Activated CD8-positive, alpha-beta memory T cell treated with anti-CD3 and anti-CD28 coated beads, Interleukin-2, amount 50 U/mL, for 1 hour (primary cell): ENCODE measurements around the gene VMP1.
"Not testable (repeated sequence)": the region's sequence is repeated elsewhere in the genome, so short reads cannot be mapped to it uniquely, and the experiment has no call there.

Experiments
- DNase-seq: peaks from one replicate; pipeline ENCODE4 v3.0.0-alpha.2; 2020; ENCODE audit errors: extremely low read depth

VMP1 gene

DNA sequence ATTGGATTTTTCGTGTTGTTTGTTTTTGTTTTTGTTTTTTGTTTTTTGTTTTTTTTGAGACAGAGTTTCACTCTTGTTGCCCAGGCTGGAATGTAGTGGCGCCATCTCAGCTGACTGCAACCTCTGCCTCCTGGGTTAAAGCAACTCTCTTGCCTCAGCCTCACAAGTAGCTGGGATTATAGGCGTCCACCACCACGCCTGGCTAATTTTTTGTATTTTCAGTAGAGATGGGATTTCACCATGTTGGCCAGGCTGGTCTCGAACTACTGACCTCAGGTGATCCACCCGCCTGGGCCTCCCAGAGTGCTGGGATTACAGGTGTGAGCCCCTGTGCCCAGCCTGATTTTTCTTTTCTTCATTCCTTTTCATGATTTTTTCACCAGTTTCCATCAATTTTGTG is 73.1 kb downstream of the VMP1 start:
- DNase-seq, result not testable (repeated sequence)

DNA sequence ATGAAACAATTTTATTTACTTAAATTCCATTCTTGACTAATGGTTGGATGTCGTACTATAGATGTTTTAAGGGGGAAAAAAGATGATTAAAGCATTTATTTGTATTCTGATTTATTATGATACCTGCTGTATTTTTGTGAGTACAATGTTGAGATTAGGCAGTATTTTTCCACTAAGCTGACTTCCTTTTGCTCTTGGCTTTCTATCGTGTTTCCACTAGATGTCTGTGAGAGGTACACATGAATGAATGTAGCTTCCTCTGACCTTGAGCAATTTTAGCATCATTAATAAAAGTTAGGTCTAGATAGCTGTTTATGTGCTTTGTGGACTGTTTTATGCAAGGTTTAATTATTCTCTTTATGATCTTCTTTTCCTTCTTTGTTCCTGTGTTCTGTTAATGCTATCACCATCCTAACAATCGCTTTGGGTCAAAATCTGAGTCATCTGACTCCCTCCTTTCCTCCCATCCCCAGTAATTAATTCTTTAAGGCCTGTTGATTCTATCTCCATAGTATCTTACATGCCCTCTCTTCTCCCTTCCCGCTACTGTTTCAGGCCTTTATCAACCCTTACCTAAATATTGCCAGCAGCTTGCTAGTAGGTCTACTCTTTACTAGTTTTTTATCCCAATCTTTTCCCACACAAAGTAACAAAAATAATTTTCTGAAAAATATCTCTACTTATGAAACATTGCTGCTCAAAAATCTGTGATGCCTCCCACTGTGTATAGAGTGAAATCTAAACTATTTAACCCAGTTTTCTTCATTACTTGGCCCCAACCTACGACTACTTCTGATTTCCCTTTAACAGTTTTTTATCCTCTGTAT is 76.0 kb downstream of the VMP1 start:
- DNase-seq, result no peak

GRCh38 chr17:59785091-59785799 is 77.8 kb downstream of the VMP1 start:
- DNase-seq, result no peak

- DNase-seq, result no peak
These were observed 78.7 kb downstream of the VMP1 start for GRCh38 chr17:59786213-59786535.

- DNase-seq, result peak; percentile 69
These were observed 79.3 kb downstream of the VMP1 start for GRCh38 chr17:59786536-59787319.

DNA sequence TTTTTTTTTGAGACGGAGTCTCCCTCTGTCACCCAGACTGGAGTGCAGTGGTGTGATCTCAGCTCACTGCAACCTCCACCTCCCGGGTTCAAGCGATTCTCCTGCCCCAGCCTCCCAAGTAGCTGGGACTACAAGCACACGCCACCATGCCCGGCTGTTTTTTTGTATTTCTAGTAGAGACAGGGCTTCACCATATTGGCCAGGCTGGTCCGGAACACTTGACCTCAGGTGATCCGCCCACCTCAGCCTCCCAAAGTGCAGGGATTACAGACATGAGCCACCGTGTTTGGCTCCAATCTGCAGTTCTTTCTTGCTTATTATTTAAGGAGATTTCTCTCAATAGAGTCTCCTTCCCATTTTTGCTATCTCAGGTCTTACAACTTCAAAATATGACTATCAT is 82.4 kb downstream of the VMP1 start:
- DNase-seq, result not testable (repeated sequence)

DNA sequence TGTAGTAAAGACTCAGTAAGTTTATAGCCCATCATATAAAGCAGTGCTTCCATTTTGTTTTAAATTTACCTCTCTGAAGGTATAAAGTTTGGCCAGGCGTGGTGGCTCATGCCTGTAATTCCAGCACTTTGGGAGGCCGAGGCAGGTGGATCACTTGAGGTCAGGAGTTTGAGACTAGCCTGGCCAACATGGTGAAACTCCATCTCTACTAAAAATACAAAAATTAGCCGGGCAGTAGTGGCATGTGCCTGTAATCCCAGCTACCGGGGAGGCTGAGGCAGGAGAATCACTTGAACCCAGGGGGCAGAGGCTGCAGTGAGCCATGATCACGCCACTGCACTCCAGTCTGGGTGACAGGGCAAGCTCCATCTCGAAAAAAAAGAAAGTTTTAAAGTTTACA is 83.0 kb downstream of the VMP1 start:
- DNase-seq, result not testable (repeated sequence)

GRCh38 chr17:59790910-59791309 is 83.5 kb downstream of the VMP1 start:
- DNase-seq, result no peak

GRCh38 chr17:59791603-59792457 is 84.4 kb downstream of the VMP1 start:
- no peak for DNase-seq

- DNase-seq, result not testable (repeated sequence)
These were observed 85.0 kb downstream of the VMP1 start for GRCh38 chr17:59792458-59792823.

DNA sequence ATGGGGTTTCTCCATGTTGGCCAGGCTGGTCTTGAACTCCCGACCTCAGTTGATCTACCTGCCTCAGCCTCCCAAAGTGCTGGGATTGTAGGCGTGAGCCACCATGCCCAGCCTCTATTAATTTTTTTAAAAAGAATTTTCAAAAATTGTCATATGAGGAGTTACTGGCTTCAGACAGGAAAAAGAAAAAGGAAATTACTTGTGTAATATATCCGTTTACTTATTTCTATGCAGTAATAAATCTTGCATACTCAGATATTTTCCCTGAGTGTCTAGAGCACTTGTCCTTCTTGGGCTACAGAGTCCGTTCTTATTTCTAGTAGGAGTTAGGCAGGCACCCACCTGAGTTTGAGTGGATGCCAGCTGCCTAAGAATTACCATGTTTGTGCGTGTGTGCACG is 85.8 kb downstream of the VMP1 start:
- no peak for DNase-seq

DNA sequence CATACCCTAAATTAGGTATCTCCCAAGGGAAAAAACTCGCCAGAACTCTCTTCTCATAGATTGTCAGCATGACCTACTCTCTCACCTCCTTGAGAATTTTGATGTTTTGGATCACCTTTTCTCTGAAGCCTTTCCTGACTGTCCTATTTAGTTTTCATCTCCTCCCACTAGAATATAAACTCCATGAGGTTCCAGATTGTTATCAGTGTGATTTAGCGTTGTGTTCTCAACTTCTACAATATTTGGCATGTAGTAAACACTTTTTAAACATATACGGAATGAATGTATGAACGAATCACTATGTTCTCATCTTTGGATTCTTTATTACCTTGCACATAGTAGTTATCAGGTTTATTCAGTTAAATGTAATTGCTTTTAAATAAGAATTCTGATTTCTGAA is 88.7 kb downstream of the VMP1 start:
- DNase-seq, result no peak

GRCh38 chr17:59796785-59797205 is 89.3 kb downstream of the VMP1 start:
- no peak for DNase-seq

- DNase-seq, result no peak
These were observed 90.7 kb downstream of the VMP1 start for GRCh38 chr17:59798111-59798510.

- no peak for DNase-seq
These were observed 93.1 kb downstream of the VMP1 start for GRCh38 chr17:59800530-59800942.

- DNase-seq, result no peak
These were observed 94.7 kb downstream of the VMP1 start for GRCh38 chr17:59802160-59802559.

- no peak for DNase-seq
These were observed 97.5 kb downstream of the VMP1 start for GRCh38 chr17:59804901-59805465.

GRCh38 chr17:59806322-59806721 is 98.9 kb downstream of the VMP1 start:
- not testable (repeated sequence) for DNase-seq

DNA sequence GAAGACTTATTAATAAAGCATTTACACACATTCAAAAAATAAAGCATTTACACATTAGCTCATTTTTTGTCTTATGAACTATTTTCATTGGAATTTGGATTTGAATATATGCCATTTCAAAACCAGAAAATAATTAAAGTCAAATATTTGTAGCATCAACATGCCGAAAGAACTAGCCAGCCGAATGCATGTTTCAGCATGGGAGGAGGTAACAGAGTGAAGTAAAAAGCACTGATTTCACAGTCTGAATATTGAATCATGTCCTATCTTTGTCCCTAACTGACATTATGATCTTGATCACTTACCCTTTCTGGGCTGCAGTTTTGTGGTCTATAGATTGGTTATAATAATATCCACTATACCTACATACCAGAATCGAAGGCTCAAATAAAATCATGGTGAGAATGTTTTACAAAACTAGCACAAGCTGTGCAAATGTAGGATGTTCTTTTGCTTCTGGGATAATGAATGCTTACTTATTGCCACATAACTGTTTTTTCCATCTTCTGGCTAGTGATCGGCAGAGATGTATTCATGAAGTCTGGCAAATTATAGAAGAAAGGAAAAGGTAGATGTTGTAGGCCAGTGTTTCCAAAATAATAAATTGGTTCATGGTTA is 100.5 kb downstream of the VMP1 start:
- no peak for DNase-seq

- DNase-seq, result no peak
These were observed 103.4 kb downstream of the VMP1 start for GRCh38 chr17:59810894-59811153.

- no peak for DNase-seq
These were observed 103.8 kb downstream of the VMP1 start for GRCh38 chr17:59811209-59811608.
